GM18526 (cell line): ENCODE data around the gene MED20.

ENCODE experiments used
- POLR2A ChIP-seq: IDR thresholded peaks from 3 replicates; pipeline ENCODE4 v1.6.1; 2011; ENCODE audit not compliant: insufficient read length; ENCODE audit errors: extremely low read depth

MED20 gene

GRCh38 chr6:41934278-41935192, 13.6 kb upstream of the MED20 start:
- no peak for TF ChIP-seq POLR2A

GRCh38 chr6:41932378-41932777, 11.4 kb upstream of the MED20 start:
- no peak for TF ChIP-seq POLR2A

- no peak for TF ChIP-seq POLR2A
These were observed 10.9 kb upstream of the MED20 start for GRCh38 chr6:41931792-41932191.

GRCh38 chr6:41929924-41930323, 9.0 kb upstream of the MED20 start:
- TF ChIP-seq POLR2A = no peak

GRCh38 chr6:41927253-41927652, 6.3 kb upstream of the MED20 start:
- no peak for TF ChIP-seq POLR2A

- TF ChIP-seq POLR2A = no peak
These were observed 1.2 kb upstream of the MED20 start for GRCh38 chr6:41922154-41922553.

GRCh38 chr6:41921712-41921998, 716 bp upstream of the MED20 start:
- no peak for TF ChIP-seq POLR2A

- TF ChIP-seq POLR2A = no peak
These were observed 3.4 kb downstream of the MED20 start for GRCh38 chr6:41917528-41917927.

GRCh38 chr6:41914869-41915530, 5.9 kb downstream of the MED20 start:
- no peak for TF ChIP-seq POLR2A

GRCh38 chr6:41914343-41914742, 6.6 kb downstream of the MED20 start:
- no peak for TF ChIP-seq POLR2A

GRCh38 chr6:41909727-41910126, 11.2 kb downstream of the MED20 start:
- TF ChIP-seq POLR2A = no peak

- no peak for TF ChIP-seq POLR2A
These were observed 18.9 kb downstream of the MED20 start for GRCh38 chr6:41901882-41902519.

GRCh38 chr6:41900861-41901260, 20.1 kb downstream of the MED20 start:
- TF ChIP-seq POLR2A = no peak

GRCh38 chr6:41896281-41896680, 24.7 kb downstream of the MED20 start:
- no peak for TF ChIP-seq POLR2A

- peak; percentile 57 for TF ChIP-seq POLR2A
These were observed 25.4 kb downstream of the MED20 start, which contains the start of gene USP49 for GRCh38 chr6:41895300-41896233. Gene USP49, minus strand, starts transcription at chr6:41895375. Its CDS starts 88,392 bp downstream, at chr6:41806983.
